Esophagus squamous epithelium (tissue), 4 donors: Measurements from ENCODE around the gene HSPA4.
"Not testable (repeated sequence)": the region's sequence is repeated elsewhere in the genome, so short reads cannot be mapped to it uniquely, and the experiment has no call there.

Experiments
- CTCF ChIP-seq, 6 experiments: fragments of 450-650 bp in 4 of 6; fragments of 200-600 bp in 2 of 6; sonication (generic) in 2 of 6; IDR thresholded peaks; one replicate each; pipeline ENCODE4 v1.5.1; 2016 to 2019; ENCODE audit warnings: antibody characterized with exemption in 6 of 6, mild to moderate bottlenecking in 4 of 6, moderate library complexity in 4 of 6
- POLR2A ChIP-seq, 4 donors: fragments of 450-650 bp; IDR thresholded peaks; one replicate each; pipeline ENCODE4 v1.6.1; 2017; ENCODE audit warnings: antibody characterized with exemption in 4 of 4, mild to moderate bottlenecking in 4 of 4, moderate library complexity in 3 of 4

- not testable (repeated sequence) for TF ChIP-seq CTCF, POLR2A (IDR thresholded peaks at IDR 0.05)
These were observed 32.3 kb upstream of the HSPA4 start for GRCh38 chr5:133019471-133019870.
